Glomerular visceral epithelial cell (primary cell): Measurements from ENCODE around the gene KDELR3.
A peak's percentile ranks its signal among the peaks of the same experiment; 100 is the strongest.

Source experiments
- DNase-seq: peaks from one replicate; pipeline ENCODE4 v3.0.0-alpha.2; 2016; ENCODE audit errors: extremely low spot score

Gene KDELR3

DNA sequence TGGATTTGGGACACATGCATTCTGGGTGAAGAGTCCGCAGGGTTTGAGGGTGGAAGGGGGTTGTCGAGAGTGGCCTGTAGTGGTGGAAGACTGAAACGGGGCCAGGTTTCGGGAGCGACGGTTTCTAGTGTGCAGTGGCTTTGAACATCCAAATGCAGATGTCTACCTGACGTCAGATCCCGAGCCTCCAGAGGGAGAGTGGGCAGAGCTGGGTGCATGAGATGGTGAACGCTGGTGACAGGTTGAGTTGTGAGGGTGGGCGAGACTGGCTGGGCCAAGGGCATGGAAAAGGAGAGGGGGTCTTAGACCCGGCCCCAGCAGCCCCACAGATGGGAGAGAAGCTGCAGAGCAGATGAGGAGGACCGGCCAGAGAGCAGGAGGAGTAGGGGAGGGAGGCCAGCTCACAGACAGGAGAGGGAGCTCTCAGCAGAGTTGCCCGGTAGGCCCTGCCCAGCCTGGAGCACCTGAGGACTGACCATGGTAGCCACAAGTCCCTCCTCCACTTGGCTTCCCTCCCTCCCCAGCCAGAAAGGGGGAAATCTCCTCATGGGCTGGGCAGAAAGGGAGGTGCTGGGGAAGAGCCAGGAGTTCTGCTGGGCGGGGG is 27.0 kb upstream of the KDELR3 start:
- DNase-seq, result no peak

- DNase-seq, result no peak
These were observed 26.1 kb upstream of the KDELR3 start for GRCh38 chr22:38441620-38442287.

- DNase-seq, result peak; percentile 89
These were observed 24.8 kb upstream of the KDELR3 start for GRCh38 chr22:38442967-38443627.

- DNase-seq, result no peak
These were observed 24.0 kb upstream of the KDELR3 start for GRCh38 chr22:38443628-38444521.

DNA sequence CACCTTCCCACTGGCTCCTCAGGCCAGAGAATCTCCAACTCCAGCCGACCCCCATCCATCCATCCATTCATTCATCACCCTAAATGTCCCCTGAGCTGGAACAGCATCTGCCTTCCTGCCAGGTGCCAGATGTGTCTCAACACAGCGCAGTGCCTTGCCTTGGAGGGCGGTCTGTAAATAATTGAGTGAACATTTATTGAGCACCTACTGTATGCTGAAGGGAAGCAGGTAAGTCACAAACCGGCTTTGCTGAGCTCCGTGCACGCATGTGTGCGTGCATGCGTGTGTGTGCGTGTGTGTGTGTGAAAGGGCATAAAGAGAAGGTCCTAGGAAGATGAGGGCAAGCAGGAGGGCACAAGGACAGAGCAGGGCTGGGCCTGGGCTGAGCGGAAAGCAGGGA is 23.1 kb upstream of the KDELR3 start:
- no peak for DNase-seq

GRCh38 chr22:38446018-38446601 is 21.8 kb upstream of the KDELR3 start:
- no peak for DNase-seq

DNA sequence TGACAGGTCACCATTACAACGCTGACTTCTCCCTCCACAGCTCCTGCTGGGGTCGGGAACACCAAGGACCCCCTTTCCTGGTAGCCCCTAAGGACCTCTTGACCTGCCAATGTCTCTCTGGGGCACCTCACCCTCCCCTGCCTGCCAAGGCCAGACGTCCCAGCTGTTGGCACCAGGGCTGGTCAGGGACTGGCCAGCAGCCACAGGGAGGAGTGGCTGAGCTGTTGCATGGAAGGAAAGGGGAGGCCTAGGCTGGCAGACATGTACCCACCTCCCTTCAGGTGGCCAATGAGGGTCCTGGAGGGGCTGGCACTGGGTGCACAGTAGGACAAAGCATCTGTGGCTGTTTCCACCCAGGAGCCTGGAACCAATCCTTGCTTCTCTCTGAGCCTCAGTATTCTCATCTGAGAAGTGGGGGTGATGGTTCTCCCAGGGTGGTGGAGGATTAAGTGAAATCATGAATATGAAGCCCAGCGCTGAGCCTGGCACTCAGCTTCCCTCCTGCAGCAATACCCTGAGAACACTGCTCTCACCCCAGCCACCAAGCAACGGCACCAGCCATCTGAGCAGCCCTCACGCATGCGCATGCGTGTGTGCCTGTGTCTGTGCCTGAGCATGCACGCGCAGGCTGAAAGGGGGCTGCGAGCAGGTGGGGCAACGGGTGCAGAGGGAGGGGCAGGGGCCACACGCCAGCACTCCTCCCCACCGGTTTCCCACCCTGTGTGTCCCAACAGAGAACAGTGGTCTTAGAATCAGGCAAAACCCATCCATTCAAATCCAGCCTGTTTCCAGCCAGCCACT is 18.8 kb upstream of the KDELR3 start:
- DNase-seq, result no peak

DNA sequence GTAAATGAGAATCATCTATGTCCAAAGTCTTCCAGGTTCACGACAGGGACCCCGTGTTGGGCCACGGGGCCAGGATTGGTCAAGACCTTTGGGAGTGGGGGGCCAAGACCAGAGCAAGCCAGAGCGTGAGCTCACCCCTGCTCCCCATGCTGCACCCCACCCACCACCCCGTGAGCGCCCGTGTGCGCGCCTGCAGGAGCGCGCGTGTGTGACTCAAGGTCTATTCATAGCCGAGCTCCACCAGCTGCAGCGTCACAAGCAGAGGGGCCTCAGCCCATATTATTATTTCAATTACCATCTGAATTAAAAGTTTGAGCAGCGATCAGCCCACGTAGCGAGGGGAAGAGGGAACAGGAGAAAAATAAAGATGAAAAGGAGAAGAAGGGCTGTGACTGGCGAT is 18.1 kb upstream of the KDELR3 start:
- no peak for DNase-seq

GRCh38 chr22:38450234-38450797 is 17.6 kb upstream of the KDELR3 start:
- DNase-seq, result no peak

DNA sequence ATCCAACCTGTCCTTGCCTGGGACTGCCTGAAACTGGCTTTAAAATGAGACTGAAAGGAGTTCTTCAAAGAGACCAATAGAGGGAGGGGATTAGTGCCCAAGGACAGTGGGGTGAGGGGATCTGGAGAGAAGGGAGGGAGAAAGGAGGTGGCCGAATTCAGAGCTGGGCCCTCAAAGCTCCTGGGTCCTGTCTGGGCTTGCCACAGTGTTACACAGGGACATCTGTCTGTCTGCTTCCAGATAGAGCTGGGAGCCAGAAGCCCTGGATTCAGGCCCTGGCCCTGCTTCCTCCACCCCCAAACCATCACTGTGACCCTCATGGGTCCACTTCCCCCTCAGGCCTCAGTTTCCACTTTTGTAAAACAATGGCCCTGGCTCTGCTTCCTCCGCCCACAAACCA is 16.5 kb upstream of the KDELR3 start:
- DNase-seq, result no peak

- no peak for DNase-seq
These were observed 16.0 kb upstream of the KDELR3 start for GRCh38 chr22:38451864-38452263.

GRCh38 chr22:38452373-38453065 is 15.4 kb upstream of the KDELR3 start:
- DNase-seq, result no peak

GRCh38 chr22:38453066-38453672 is 14.7 kb upstream of the KDELR3 start:
- no peak for DNase-seq

DNA sequence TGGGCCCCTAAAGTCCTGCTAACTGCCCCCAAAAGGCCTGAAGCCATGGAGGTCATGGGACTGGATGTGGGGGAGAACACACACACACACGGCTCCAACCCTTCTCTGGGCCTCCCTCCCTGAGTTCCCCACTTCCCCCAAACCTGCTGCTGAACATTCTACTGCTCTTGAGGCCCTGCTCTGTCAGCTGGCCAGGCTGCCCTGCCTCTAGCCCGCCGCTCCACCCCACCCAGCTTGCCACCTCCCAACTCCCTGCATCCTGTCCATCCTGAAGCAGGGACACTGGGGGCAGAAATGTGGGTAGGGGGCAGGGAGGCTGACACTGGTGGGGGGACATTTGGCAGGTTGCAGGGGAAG is 13.9 kb upstream of the KDELR3 start:
- no peak for DNase-seq

GRCh38 chr22:38454353-38455075 is 13.4 kb upstream of the KDELR3 start:
- DNase-seq, result no peak

- no peak for DNase-seq
These were observed 12.8 kb upstream of the KDELR3 start, which contains the start of gene KCNJ4 for GRCh38 chr22:38455076-38455529. Gene KCNJ4, minus strand, starts transcription at chr22:38455199. Its CDS starts 27,067 bp downstream, at chr22:38428132.

DNA sequence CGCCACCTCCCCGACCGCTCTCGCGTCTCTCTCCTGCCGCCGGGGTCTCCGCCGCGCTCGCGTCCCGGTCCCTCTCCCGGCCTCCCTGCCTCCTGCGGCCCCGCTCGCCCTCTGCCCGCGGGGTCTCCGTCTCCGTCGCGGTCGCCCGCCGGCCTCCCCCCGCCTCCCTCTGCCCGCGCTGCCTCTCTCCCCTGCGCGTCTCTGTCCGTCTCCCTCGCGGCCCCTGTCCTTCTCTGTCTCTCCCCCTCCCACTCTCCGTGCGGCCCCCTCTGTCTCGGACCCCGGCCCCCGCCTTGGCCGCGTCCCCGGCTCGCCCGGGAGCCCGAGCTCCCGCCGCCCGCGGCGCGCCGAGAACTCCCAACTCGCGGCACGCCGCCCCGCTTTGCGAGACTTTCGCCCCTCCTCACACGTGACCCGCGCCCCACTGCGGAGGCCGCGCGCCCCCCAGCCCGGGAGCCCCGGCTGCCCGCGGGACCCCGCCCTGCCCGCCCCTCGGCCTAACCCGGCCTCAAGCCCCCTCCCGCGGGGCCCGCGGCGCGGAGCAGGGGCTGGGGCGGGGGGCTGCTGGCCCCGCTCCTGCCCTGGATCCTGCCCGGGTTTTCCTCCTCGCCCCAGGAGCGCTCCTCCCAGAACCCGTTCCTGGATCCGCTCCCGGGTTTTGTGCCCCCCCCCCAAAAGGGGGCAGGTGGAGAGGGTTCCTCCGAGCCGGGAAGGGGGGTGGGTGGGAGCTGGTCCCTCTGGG is 12.2 kb upstream of the KDELR3 start:
- DNase-seq, result no peak

DNA sequence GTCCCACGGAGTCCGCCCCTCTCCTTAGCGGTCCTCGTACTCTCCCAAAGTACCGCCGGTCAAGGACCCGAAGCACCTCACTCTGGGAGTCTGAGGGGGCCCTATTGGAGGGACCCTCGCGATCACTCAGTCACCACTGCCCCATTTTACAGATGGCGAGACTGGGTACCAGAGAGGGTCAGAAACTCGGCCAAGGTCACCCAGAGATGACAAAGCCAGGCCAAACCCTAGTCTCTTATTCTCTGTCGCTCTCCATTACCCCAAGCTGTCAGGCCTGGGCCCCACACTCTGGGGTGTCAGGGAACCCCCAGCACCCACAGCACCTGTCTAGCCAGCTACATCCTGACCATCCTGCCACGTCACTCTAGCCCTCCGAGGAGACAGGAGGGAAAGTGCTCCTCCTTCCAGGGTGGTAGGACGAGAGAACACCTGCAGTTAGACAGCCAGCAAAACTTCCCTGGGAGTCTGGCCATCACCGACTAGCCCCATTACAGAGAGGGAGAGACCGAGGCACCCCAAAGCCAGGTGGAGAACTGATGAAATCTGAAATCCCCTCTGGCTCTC is 11.5 kb upstream of the KDELR3 start:
- no peak for DNase-seq
